ENCODE data around the gene TMEM95. TPM values are rescaled to one million over a fixed set of nuclear protein-coding genes. Genes with fewer than 3 reads are reported as not detected.
A peak's percentile ranks its signal among the peaks of the same experiment; 100 is the strongest.
"Not testable (repeated sequence)": the region's sequence is repeated elsewhere in the genome, so short reads cannot be mapped to it uniquely, and the experiment has no call there.

Gene TMEM95
- total and polyA plus RNA-seq, 5 donors from 2014 or later = not detected

- H3K27ac ChIP-seq (ENCODE audit: insufficient read depth, low read length, poor library complexity, severe bottlenecking) = no peak overlapping the region
- DNase-seq (no peak), ATAC-seq (ENCODE audit: low read depth in 2 of 2) (no peak)
- no peaks in the 10 kb centered on the region for H3K4me1 Mint-ChIP-seq
- H3K27ac Mint-ChIP-seq = peak overlapping the region in 1 of 3 donors; percentile 18
- no peak overlapping the region for H3K4me3 ChIP-seq (ENCODE audit: low read depth, low read length)
- no peaks in the 10 kb centered on the region for H3K9me3 Mint-ChIP-seq
- no peaks in the 10 kb centered on the region for H3K9me3 ChIP-seq (ENCODE audit: control insufficient read depth in 2 of 2, low read length in 2 of 2)
- H3K36me3 ChIP-seq (ENCODE audit: control insufficient read depth, insufficient read depth, low read length) = no peaks in the 10 kb centered on the region
- H3K36me3 Mint-ChIP-seq = no peaks in the 10 kb centered on the region
- H3K27me3 ChIP-seq (ENCODE audit: control insufficient read depth, insufficient read depth, low read length) = no peaks in the 10 kb centered on the region
- H3K27me3 Mint-ChIP-seq = peaks cover 5% of the 10 kb centered on the region
- no peaks in the 10 kb centered on the region for H3K4me1 ChIP-seq (ENCODE audit: control insufficient read depth, insufficient read depth, low read length, poor library complexity, severe bottlenecking)
- no peak overlapping the region for H3K4me3 Mint-ChIP-seq
Observed at GRCh38 chr17:7361906-7362305, 7.0 kb downstream of the TMEM95 start.

DNA sequence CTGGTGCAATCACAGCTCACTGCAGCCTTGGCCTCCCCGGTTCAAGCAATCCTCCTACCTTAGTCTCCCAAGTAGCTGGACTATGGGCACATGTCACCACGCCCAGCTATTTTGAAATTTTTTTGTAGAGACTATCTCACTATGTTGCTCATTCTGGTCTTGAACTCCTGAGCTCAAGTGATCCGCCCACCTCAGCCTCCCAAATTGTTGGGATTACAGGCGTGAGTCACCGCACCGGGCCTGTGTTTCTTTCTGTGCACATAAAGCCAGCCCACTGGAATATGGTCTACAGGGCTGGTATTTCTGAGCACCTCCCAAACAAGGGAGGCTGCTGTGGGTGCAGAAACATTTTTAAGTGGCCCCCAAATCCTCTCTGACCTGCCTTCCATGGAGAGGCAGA, 8.4 kb downstream of the TMEM95 start:
- Histone ChIP-seq H3K4me3 (ENCODE audit: low read depth, low read length) (no peak overlapping the region), H3K4me1 (ENCODE audit: control insufficient read depth, insufficient read depth, low read length, poor library complexity, severe bottlenecking) (no peaks in the 10 kb centered on the region), H3K9me3 (ENCODE audit: control insufficient read depth in 2 of 2, low read length in 2 of 2) (no peaks in the 10 kb centered on the region), H3K27me3 (ENCODE audit: control insufficient read depth, insufficient read depth, low read length) (no peaks in the 10 kb centered on the region), H3K27ac (ENCODE audit: insufficient read depth, low read length, poor library complexity, severe bottlenecking) (no peak overlapping the region), H3K36me3 (ENCODE audit: control insufficient read depth, insufficient read depth, low read length) (no peaks in the 10 kb centered on the region)
- Mint-ChIP-seq H3K27ac (peak overlapping the region in 1 of 3 donors; percentile 14), H3K9me3 (no peaks in the 10 kb centered on the region), H3K27me3 (peaks cover 5% of the 10 kb centered on the region), H3K4me1 (no peaks in the 10 kb centered on the region), H3K4me3 (no peak overlapping the region), H3K36me3 (no peaks in the 10 kb centered on the region)
- DNase-seq = no peak
- no peak for ATAC-seq (ENCODE audit: low read depth in 2 of 2)

GRCh38 chr17:7365963-7366362, 11.0 kb downstream of the TMEM95 start:
- not testable (repeated sequence) for H3K9me3 ChIP-seq (ENCODE audit: control insufficient read depth in 2 of 2, low read length in 2 of 2); H3K36me3 Mint-ChIP-seq; H3K27me3 ChIP-seq (ENCODE audit: control insufficient read depth, insufficient read depth, low read length); ATAC-seq (ENCODE audit: low read depth in 2 of 2); H3K36me3 ChIP-seq (ENCODE audit: control insufficient read depth, insufficient read depth, low read length); DNase-seq; H3K4me1 ChIP-seq (ENCODE audit: control insufficient read depth, insufficient read depth, low read length, poor library complexity, severe bottlenecking); H3K4me3 Mint-ChIP-seq; H3K4me1 Mint-ChIP-seq; H3K27ac Mint-ChIP-seq; H3K27ac ChIP-seq (ENCODE audit: insufficient read depth, low read length, poor library complexity, severe bottlenecking); H3K4me3 ChIP-seq (ENCODE audit: low read depth, low read length); H3K9me3 Mint-ChIP-seq
- peaks cover 12% of the 10 kb centered on the region for H3K27me3 Mint-ChIP-seq

DNA sequence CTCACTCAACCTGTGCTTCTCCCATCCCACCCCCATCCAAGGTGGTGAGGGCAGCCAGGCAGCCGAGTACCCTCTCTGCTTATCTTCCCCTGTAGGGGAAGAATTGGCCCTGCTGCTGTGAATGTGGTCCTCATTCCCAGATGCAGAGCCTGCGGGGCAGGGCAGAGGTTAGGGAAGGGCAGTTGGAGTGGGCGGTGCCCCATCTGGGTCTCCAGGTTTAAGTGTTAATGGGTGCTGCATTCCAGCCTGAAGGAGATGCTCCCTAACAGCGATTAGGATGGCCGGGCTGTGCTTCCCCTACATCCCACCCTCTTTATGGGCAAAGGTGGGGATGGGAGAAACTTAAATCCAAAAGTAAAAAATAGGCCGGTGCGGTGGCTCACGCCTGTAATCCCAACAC, 12.1 kb downstream of the TMEM95 start:
- Mint-ChIP-seq H3K27me3 (peaks cover 12% of the 10 kb centered on the region), H3K4me1 (no peaks in the 10 kb centered on the region), H3K36me3 (no peaks in the 10 kb centered on the region), H3K9me3 (no peaks in the 10 kb centered on the region), H3K4me3 (no peak overlapping the region), H3K27ac (no peak overlapping the region)
- Histone ChIP-seq H3K27me3 (ENCODE audit: control insufficient read depth, insufficient read depth, low read length) (no peaks in the 10 kb centered on the region), H3K4me1 (ENCODE audit: control insufficient read depth, insufficient read depth, low read length, poor library complexity, severe bottlenecking) (no peaks in the 10 kb centered on the region), H3K27ac (ENCODE audit: insufficient read depth, low read length, poor library complexity, severe bottlenecking) (no peak overlapping the region), H3K36me3 (ENCODE audit: control insufficient read depth, insufficient read depth, low read length) (no peaks in the 10 kb centered on the region), H3K4me3 (ENCODE audit: low read depth, low read length) (no peak overlapping the region), H3K9me3 (ENCODE audit: control insufficient read depth in 2 of 2, low read length in 2 of 2) (no peaks in the 10 kb centered on the region)
- ATAC-seq (ENCODE audit: low read depth in 2 of 2) (no peak), DNase-seq (no peak)

DNA sequence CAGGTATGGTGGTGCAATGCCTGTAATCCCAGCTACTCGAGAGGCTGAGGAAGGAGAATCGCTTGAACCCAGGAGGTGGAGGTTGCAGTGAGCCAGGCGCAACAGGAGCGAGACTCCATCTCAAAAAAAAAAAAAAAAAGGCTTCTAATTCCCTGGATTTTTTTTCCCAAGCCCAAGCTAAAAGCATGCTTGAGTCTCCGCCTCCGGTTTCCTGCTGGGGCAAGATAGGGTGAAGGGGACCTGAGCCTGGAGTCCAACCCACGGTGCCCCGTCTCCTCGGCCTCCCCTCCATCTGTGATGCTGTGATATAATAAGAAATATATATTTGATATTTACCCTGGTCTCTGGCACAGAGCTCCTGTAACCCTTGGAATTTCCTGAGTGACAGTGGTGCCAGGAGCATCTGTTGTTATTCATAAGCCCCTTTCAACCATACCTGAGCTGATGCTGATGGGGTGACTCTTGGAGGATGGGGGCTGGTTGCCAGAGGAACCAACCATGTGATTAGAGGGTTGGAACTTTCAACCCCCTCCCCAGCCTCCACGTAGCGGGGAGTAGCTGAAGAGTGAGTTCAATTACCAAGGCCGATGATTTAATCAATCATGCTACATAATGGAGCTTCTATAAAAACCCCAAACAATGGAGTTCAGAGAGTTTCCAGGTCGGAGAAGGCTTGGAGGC, 13.1 kb downstream of the TMEM95 start:
- Histone ChIP-seq H3K4me1 (ENCODE audit: control insufficient read depth, insufficient read depth, low read length, poor library complexity, severe bottlenecking) (no peaks in the 10 kb centered on the region), H3K4me3 (ENCODE audit: low read depth, low read length) (no peak overlapping the region), H3K9me3 (ENCODE audit: control insufficient read depth in 2 of 2, low read length in 2 of 2) (no peaks in the 10 kb centered on the region), H3K27ac (ENCODE audit: insufficient read depth, low read length, poor library complexity, severe bottlenecking) (no peak overlapping the region), H3K36me3 (ENCODE audit: control insufficient read depth, insufficient read depth, low read length) (no peaks in the 10 kb centered on the region), H3K27me3 (ENCODE audit: control insufficient read depth, insufficient read depth, low read length) (no peaks in the 10 kb centered on the region)
- no peaks in the 10 kb centered on the region for H3K9me3 Mint-ChIP-seq
- peaks cover 12% of the 10 kb centered on the region for H3K27me3 Mint-ChIP-seq
- ATAC-seq (ENCODE audit: low read depth in 2 of 2) (no peak), DNase-seq (no peak)
- H3K4me3 Mint-ChIP-seq = no peak overlapping the region
- H3K36me3 Mint-ChIP-seq = no peaks in the 10 kb centered on the region
- H3K4me1 Mint-ChIP-seq = no peaks in the 10 kb centered on the region
- H3K27ac Mint-ChIP-seq = no peak overlapping the region

DNA sequence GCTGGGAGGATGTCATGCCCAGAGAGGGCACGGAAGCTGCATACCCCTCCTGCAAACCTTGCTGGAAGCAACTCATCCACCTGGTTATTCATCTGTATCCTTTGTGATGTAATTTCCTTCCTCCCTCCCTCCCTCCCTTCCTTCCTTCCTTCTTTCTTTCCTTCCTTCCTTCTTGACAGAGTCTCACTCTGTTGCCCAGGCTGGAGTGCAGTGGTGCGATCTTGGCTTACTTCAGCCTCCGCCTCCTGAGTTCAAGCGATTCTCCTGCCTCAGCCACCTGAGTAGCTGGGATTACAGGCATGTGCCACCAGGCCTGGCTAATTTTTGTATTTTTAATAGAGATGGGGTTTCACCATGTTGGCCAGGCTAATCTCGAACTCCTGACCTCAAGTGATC, 13.6 kb downstream of the TMEM95 start:
- not testable (repeated sequence) for H3K27ac ChIP-seq (ENCODE audit: insufficient read depth, low read length, poor library complexity, severe bottlenecking); H3K4me3 Mint-ChIP-seq; DNase-seq; H3K27ac Mint-ChIP-seq; H3K9me3 Mint-ChIP-seq; H3K36me3 ChIP-seq (ENCODE audit: control insufficient read depth, insufficient read depth, low read length); ATAC-seq (ENCODE audit: low read depth in 2 of 2); H3K4me1 ChIP-seq (ENCODE audit: control insufficient read depth, insufficient read depth, low read length, poor library complexity, severe bottlenecking); H3K4me1 Mint-ChIP-seq; H3K4me3 ChIP-seq (ENCODE audit: low read depth, low read length); H3K9me3 ChIP-seq (ENCODE audit: control insufficient read depth in 2 of 2, low read length in 2 of 2); H3K27me3 ChIP-seq (ENCODE audit: control insufficient read depth, insufficient read depth, low read length); H3K36me3 Mint-ChIP-seq
- H3K27me3 Mint-ChIP-seq = peaks cover 12% of the 10 kb centered on the region

GRCh38 chr17:7369825-7370224, 14.9 kb downstream of the TMEM95 start:
- Mint-ChIP-seq H3K27ac (no peak overlapping the region), H3K9me3 (no peaks in the 10 kb centered on the region), H3K4me3 (no peak overlapping the region), H3K27me3 (peaks cover 21% of the 10 kb centered on the region), H3K36me3 (no peaks in the 10 kb centered on the region), H3K4me1 (no peaks in the 10 kb centered on the region)
- DNase-seq (no peak), ATAC-seq (ENCODE audit: low read depth in 2 of 2) (no peak)
- H3K4me1 ChIP-seq (ENCODE audit: control insufficient read depth, insufficient read depth, low read length, poor library complexity, severe bottlenecking) = no peaks in the 10 kb centered on the region
- no peaks in the 10 kb centered on the region for H3K9me3 ChIP-seq (ENCODE audit: control insufficient read depth in 2 of 2, low read length in 2 of 2)
- H3K4me3 ChIP-seq (ENCODE audit: low read depth, low read length) = no peak overlapping the region
- no peaks in the 10 kb centered on the region for H3K27me3 ChIP-seq (ENCODE audit: control insufficient read depth, insufficient read depth, low read length)
- H3K27ac ChIP-seq (ENCODE audit: insufficient read depth, low read length, poor library complexity, severe bottlenecking) = no peak overlapping the region
- H3K36me3 ChIP-seq (ENCODE audit: control insufficient read depth, insufficient read depth, low read length) = no peaks in the 10 kb centered on the region

DNA sequence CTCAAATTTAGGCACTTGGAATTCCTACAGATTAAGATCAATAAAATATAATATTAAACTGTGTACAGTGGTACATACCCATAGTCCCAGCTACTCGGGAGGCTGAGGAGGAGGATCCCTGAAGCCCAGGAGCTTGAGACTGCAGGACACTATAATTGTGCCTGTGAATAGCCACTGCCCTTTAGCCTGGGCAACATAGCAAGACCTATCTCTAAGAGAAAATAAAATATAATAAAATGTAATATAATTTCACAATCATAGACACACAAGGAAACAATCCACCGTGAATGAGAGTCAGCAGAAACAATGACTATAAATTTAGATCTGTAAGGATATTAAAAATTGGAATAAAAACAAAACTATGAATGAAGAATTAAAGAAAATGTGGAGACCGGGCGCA, 15.9 kb downstream of the TMEM95 start:
- Histone ChIP-seq H3K4me3 (ENCODE audit: low read depth, low read length) (no peak overlapping the region), H3K27me3 (ENCODE audit: control insufficient read depth, insufficient read depth, low read length) (no peaks in the 10 kb centered on the region), H3K4me1 (ENCODE audit: control insufficient read depth, insufficient read depth, low read length, poor library complexity, severe bottlenecking) (no peaks in the 10 kb centered on the region), H3K27ac (ENCODE audit: insufficient read depth, low read length, poor library complexity, severe bottlenecking) (no peak overlapping the region), H3K9me3 (ENCODE audit: control insufficient read depth in 2 of 2, low read length in 2 of 2) (no peaks in the 10 kb centered on the region), H3K36me3 (ENCODE audit: control insufficient read depth, insufficient read depth, low read length) (no peaks in the 10 kb centered on the region)
- no peak for ATAC-seq (ENCODE audit: low read depth in 2 of 2)
- H3K27me3 Mint-ChIP-seq = peaks cover 19% of the 10 kb centered on the region
- H3K9me3 Mint-ChIP-seq = no peaks in the 10 kb centered on the region
- no peak overlapping the region for H3K4me3 Mint-ChIP-seq
- DNase-seq = no peak
- H3K4me1 Mint-ChIP-seq = no peaks in the 10 kb centered on the region
- H3K27ac Mint-ChIP-seq = no peak overlapping the region
- H3K36me3 Mint-ChIP-seq = no peaks in the 10 kb centered on the region
